Spleen (tissue), 7 donors: ENCODE data around the gene CHAD.
A peak's percentile ranks its signal among the peaks of the same experiment; 100 is the strongest.

Experiments
- POLR2A ChIP-seq, 3 donors: fragments of 450-650 bp; IDR thresholded peaks; one replicate each; pipeline ENCODE4 v1.5.1; 2017; ENCODE audit warnings: antibody characterized with exemption in 3 of 3, mild to moderate bottlenecking in 1 of 3
- POLR2AphosphoS5 ChIP-seq, 3 donors: sonication (generic); formaldehyde crosslinking; IDR thresholded peaks; one replicate each; pipeline ENCODE4 v1.5.1; 2017; ENCODE audit warnings: antibody characterized with exemption in 3 of 3
- TF ChIP-seq, protein P1 (sequence below), 11 experiments: fragments of 200-600 bp in 7 of 11; fragments of 450-650 bp in 4 of 11; sonication (generic) in 4 of 11; IDR thresholded peaks in 8 of 11; conservative IDR thresholded peaks in 3 of 11; 1 replicate in 7 of 11; 2 replicates in 4 of 11; pipeline versions ENCODE4 v1.4.0 to v1.8.0; 2016 to 2021; ENCODE audit warnings: antibody characterized with exemption in 11 of 11, inconsistent platforms in 4 of 11, mild to moderate bottlenecking in 1 of 11
- donor health status: DM: no; HTN: no; CAD: no; lungs with moderate emphysema.
- donor health status: DM: no; HTN: no; CAD: no.
- donor health status: DM: no; HTN: no; CAD: no.

- no peak for TF ChIP-seq POLR2A (IDR thresholded peaks at IDR 0.05)
- TF ChIP-seq, protein P1, sequence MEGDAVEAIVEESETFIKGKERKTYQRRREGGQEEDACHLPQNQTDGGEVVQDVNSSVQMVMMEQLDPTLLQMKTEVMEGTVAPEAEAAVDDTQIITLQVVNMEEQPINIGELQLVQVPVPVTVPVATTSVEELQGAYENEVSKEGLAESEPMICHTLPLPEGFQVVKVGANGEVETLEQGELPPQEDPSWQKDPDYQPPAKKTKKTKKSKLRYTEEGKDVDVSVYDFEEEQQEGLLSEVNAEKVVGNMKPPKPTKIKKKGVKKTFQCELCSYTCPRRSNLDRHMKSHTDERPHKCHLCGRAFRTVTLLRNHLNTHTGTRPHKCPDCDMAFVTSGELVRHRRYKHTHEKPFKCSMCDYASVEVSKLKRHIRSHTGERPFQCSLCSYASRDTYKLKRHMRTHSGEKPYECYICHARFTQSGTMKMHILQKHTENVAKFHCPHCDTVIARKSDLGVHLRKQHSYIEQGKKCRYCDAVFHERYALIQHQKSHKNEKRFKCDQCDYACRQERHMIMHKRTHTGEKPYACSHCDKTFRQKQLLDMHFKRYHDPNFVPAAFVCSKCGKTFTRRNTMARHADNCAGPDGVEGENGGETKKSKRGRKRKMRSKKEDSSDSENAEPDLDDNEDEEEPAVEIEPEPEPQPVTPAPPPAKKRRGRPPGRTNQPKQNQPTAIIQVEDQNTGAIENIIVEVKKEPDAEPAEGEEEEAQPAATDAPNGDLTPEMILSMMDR (IDR thresholded peaks at IDR 0.05 in 8 of 11, conservative IDR thresholded peaks at IDR 0.05 in 3 of 11): peak in 5 of 11 experiments; percentile 19 to 41 (median 23)
- peak; percentile 32 to 78 (median 75) for TF ChIP-seq POLR2AphosphoS5 (IDR thresholded peaks at IDR 0.05)
These were observed 39.3 kb upstream of the CHAD start, which contains the start of gene MYCBPAP for GRCh38 chr17:50507871-50508572.
